Measurements from ENCODE around the gene TAS1R2. TPM values are rescaled to one million over a fixed set of nuclear protein-coding genes. Genes with fewer than 3 reads are reported as not detected.

Gene TAS1R2
- total and polyA plus RNA-seq, 9 of the 15 experiments (the other 6 are each of a cell fraction or from before 2014, with no cell fraction given): not detected

DNA sequence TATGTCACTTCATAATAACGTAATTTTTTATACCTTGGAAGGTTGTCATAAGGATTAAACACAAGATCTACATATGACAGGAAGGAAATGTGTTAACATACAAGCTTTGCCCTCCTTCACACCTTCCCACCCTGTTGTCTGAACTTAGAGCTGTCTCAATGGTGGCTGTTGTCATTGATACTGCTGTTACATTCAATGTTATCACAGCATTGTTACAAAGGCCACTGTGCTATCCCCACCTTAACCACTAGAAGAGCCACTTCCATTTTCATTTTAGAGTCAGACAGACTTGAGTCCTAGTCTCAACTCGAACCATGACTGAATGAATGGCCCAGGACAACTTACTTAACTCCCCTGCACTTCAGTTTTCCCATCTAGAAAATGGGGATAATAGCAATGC is 31.2 kb downstream of the TAS1R2 start:
- no peak overlapping the region for H3K4me2 ChIP-seq (ENCODE audit: insufficient read depth, low read length)
- H3K27me3 ChIP-seq (ENCODE audit: control insufficient read depth in 2 of 2, insufficient read depth in 2 of 2, low read length in 2 of 2): peaks cover 0 to 11% of the 10 kb centered on the region in 2 experiments; a peak in 3 of 5 replicates
- H2AFZ ChIP-seq (ENCODE audit: low read depth, low read length): no peak overlapping the region
- FAIRE-seq: no peak
- H3K9me1 ChIP-seq (ENCODE audit: control insufficient read depth, insufficient read depth, low read length): no peaks in the 10 kb centered on the region
- H3K9ac ChIP-seq (ENCODE audit: insufficient read depth in 1 of 2, low read depth in 2 of 2, low read length in 2 of 2): no peak overlapping the region
- in situ Hi-C loops (cut with MboI) (no loop called here), intact Hi-C loops (cut with micrococcal nuclease) (no loop called here)
- no peak for DNase-seq (ENCODE audit: extremely low read depth in 1 of 4, low spot score in 3 of 4)
- ATAC-seq: no peak
- no peaks in the 10 kb centered on the region for H4K20me1 ChIP-seq (replicated peaks; ENCODE audit: control insufficient read depth, insufficient read depth, low read length)
- POLR2A ChIA-PET: no interaction called here
- no peak overlapping the region for H3K27ac ChIP-seq (ENCODE audit: extremely low read depth, low read depth, low read length)
- no TSS peak for BruUV-seq (replicated peaks)
- no peaks in the 10 kb centered on the region for H3K9me3 ChIP-seq (replicated peaks; ENCODE audit: control insufficient read depth, insufficient read depth, low read depth, low read length)
- CTCF ChIA-PET (ENCODE audit: low intra/inter-chr PET ratio): no interaction called here
- H3K4me1 ChIP-seq (replicated peaks in 1 of 2; ENCODE audit: control insufficient read depth in 2 of 2, insufficient read depth in 2 of 2, low read length in 2 of 2): no peaks in the 10 kb centered on the region
- 2% methylated on average over 2 of the region's 2 CpGs for WGBS (ENCODE audit: insufficient coverage, low coverage, missing lambda C conversion rate)
- H3K79me2 ChIP-seq (ENCODE audit: control insufficient read depth, insufficient read depth, low read length): no peaks in the 10 kb centered on the region
- no peaks in the 10 kb centered on the region for H3K36me3 ChIP-seq (ENCODE audit: control insufficient read depth, insufficient read depth, low read length)
- no peak overlapping the region for H3K4me3 ChIP-seq
- TF ChIP-seq, protein P1, sequence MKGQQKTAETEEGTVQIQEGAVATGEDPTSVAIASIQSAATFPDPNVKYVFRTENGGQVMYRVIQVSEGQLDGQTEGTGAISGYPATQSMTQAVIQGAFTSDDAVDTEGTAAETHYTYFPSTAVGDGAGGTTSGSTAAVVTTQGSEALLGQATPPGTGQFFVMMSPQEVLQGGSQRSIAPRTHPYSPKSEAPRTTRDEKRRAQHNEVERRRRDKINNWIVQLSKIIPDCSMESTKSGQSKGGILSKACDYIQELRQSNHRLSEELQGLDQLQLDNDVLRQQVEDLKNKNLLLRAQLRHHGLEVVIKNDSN (CRISPR knock-in tag; IDR thresholded peaks at IDR 0.05): no peak
- TF ChIP-seq, protein P2, sequence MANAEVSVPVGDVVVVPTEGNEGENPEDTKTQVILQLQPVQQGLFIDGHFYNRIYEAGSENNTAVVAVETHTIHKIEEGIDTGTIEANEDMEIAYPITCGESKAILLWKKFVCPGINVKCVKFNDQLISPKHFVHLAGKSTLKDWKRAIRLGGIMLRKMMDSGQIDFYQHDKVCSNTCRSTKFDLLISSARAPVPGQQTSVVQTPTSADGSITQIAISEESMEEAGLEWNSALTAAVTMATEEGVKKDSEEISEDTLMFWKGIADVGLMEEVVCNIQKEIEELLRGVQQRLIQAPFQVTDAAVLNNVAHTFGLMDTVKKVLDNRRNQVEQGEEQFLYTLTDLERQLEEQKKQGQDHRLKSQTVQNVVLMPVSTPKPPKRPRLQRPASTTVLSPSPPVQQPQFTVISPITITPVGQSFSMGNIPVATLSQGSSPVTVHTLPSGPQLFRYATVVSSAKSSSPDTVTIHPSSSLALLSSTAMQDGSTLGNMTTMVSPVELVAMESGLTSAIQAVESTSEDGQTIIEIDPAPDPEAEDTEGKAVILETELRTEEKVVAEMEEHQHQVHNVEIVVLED (CRISPR knock-in tag; IDR thresholded peaks at IDR 0.05): no peak
- TF ChIP-seq TSC22D4 (tag; IDR thresholded peaks at IDR 0.05) (no peak), ZNF431 (CRISPR knock-in tag; IDR thresholded peaks at IDR 0.05) (no peak), SRSF1 (IDR thresholded peaks at IDR 0.05; ENCODE audit: low read depth, low read length) (no peak), RAD21 (CRISPR knock-in tag; conservative IDR thresholded peaks at IDR 0.05 in 1 of 2, IDR thresholded peaks at IDR 0.05 in 1 of 2) (no peak), ZNF778 (CRISPR knock-in tag; IDR thresholded peaks at IDR 0.05) (no peak), ZBTB7A (IDR thresholded peaks at IDR 0.05; ENCODE audit: borderline replicate concordance, control insufficient read depth, low read depth, low read length) (no peak), MECOM (CRISPR knock-in tag; IDR thresholded peaks at IDR 0.05) (no peak), TCFL5 (CRISPR knock-in tag; conservative IDR thresholded peaks at IDR 0.05) (no peak), BACH1 (tag; IDR thresholded peaks at IDR 0.05) (no peak), NR2C1 (IDR thresholded peaks at IDR 0.05) (no peak), NR2C1 (tag; IDR thresholded peaks at IDR 0.05) (no peak), CBX8 (IDR thresholded peaks at IDR 0.05; ENCODE audit: borderline replicate concordance, extremely low read depth, low read depth, low read length, poor library complexity, severe bottlenecking) (no peak), ZNF217 (CRISPR knock-in tag; IDR thresholded peaks at IDR 0.05) (no peak), ZNF347 (CRISPR knock-in tag; IDR thresholded peaks at IDR 0.05; ENCODE audit: low read depth) (no peak), ZNF696 (CRISPR knock-in tag; conservative IDR thresholded peaks at IDR 0.05) (no peak), CBFB (CRISPR knock-in tag; IDR thresholded peaks at IDR 0.05) (no peak), CCAR2 (IDR thresholded peaks at IDR 0.05; ENCODE audit: low read depth, low read length) (no peak)
- TF ChIP-seq, protein P3, sequence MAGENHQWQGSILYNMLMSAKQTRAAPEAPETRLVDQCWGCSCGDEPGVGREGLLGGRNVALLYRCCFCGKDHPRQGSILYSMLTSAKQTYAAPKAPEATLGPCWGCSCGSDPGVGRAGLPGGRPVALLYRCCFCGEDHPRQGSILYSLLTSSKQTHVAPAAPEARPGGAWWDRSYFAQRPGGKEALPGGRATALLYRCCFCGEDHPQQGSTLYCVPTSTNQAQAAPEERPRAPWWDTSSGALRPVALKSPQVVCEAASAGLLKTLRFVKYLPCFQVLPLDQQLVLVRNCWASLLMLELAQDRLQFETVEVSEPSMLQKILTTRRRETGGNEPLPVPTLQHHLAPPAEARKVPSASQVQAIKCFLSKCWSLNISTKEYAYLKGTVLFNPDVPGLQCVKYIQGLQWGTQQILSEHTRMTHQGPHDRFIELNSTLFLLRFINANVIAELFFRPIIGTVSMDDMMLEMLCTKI (IDR thresholded peaks at IDR 0.05; ENCODE audit: partially characterized antibody): no peak
